Endothelial cell of hepatic sinusoid (primary cell): ENCODE results near the gene WNK3.
"Not testable (repeated sequence)": the region's sequence is repeated elsewhere in the genome, so short reads cannot be mapped to it uniquely, and the experiment has no call there.

ENCODE experiments used
- in situ Hi-C: cut with HindIII; loops from 2 replicates; pipeline ENCODE4 v1.10.0; 2017; ENCODE audit warnings: low sequenced_read_pairs

The WNK3 gene

GRCh38 chrX:54357414-54358377, at the start of gene WNK3:
Gene WNK3 (minus strand): TSS chrX:54358046.
- in situ Hi-C loops = no loop called here

GRCh38 chrX:54407266-54407665, 49.4 kb upstream of the WNK3 start:
- in situ Hi-C loops = no loop called here

- in situ Hi-C loops = no loop called here
Observed at GRCh38 chrX:54397113-54397512, 39.3 kb upstream of the WNK3 start.

- in situ Hi-C loops = no loop called here
Observed at GRCh38 chrX:54386314-54386713, 28.5 kb upstream of the WNK3 start.

GRCh38 chrX:54384661-54385060, 26.8 kb upstream of the WNK3 start:
- in situ Hi-C loops = not testable (repeated sequence)

- in situ Hi-C loops = no loop called here
Observed at GRCh38 chrX:54359408-54359807, 1.6 kb upstream of the WNK3 start.

- in situ Hi-C loops = no loop called here
Observed at GRCh38 chrX:54358424-54359211, 772 bp upstream of the WNK3 start.

- in situ Hi-C loops = no loop called here
Observed at GRCh38 chrX:54352677-54353076, 5.2 kb downstream of the WNK3 start.

GRCh38 chrX:54337383-54337782, 20.5 kb downstream of the WNK3 start:
- in situ Hi-C loops = not testable (repeated sequence)

GRCh38 chrX:54325077-54325476, 32.8 kb downstream of the WNK3 start:
- in situ Hi-C loops = no loop called here

- in situ Hi-C loops = no loop called here
Observed at GRCh38 chrX:54320067-54320466, 37.8 kb downstream of the WNK3 start.

- in situ Hi-C loops = no loop called here
Observed at GRCh38 chrX:54306379-54306778, 51.5 kb downstream of the WNK3 start.

GRCh38 chrX:54301516-54301915, 56.3 kb downstream of the WNK3 start:
- in situ Hi-C loops = loop anchor here (5.0 kb wide), 1 partner anchor 44 kb away; no protein-coding TSS in a partner anchor

- in situ Hi-C loops = no loop called here
Observed at GRCh38 chrX:54294306-54294705, 63.5 kb downstream of the WNK3 start.

- in situ Hi-C loops = no loop called here
Observed at GRCh38 chrX:54292755-54293154, 65.1 kb downstream of the WNK3 start.

GRCh38 chrX:54291758-54292157, 66.1 kb downstream of the WNK3 start:
- in situ Hi-C loops = no loop called here

- in situ Hi-C loops = no loop called here
Observed at GRCh38 chrX:54288968-54289367, 68.9 kb downstream of the WNK3 start.

GRCh38 chrX:54288277-54288676, 69.6 kb downstream of the WNK3 start:
- in situ Hi-C loops = no loop called here

GRCh38 chrX:54281676-54282075, 76.2 kb downstream of the WNK3 start:
- in situ Hi-C loops = no loop called here

GRCh38 chrX:54280466-54280865, 77.4 kb downstream of the WNK3 start:
- in situ Hi-C loops = no loop called here

GRCh38 chrX:54271664-54272063, 86.2 kb downstream of the WNK3 start:
- in situ Hi-C loops = no loop called here

- in situ Hi-C loops = no loop called here
Observed at GRCh38 chrX:54248309-54248708, 109.5 kb downstream of the WNK3 start.
